ENCODE results near the gene SUMO3.

- 0 out of 2 replicates have a peak, but pooled peaks have one; percentile 20 for TF ChIP-seq CTCF (conservative IDR thresholded peaks at IDR 0.05; ENCODE audit: low read length)
- TF ChIP-seq EZH2phosphoT487 (IDR thresholded peaks at IDR 0.05; ENCODE audit: borderline replicate concordance, low read depth, low read length), result no peak
Measured at GRCh38 chr21:44802396-44803153, 15.3 kb downstream of the SUMO3 start.
